Posterior vena cava (tissue), 2 donors: ENCODE measurements around the gene CMIP. TPM values are rescaled to one million over a fixed set of nuclear protein-coding genes. Genes with fewer than 3 reads are reported as not detected.

Source experiments
- DNase-seq: peaks from one replicate; pipeline ENCODE4 v3.0.0-alpha.2; 2020; ENCODE audit warnings: low spot score
- intact Hi-C, 2 donors: fragments of 100-400 bp; cut with DNase I; formaldehyde crosslinking; loops; one replicate each; pipeline versions ENCODE4 v1.14.1 to v1.14.2; 2022 to 2023
- total RNA-seq, 2 donors: library from RNA; stranded (reverse); fragmentation: NEBNext Ultra II Directional; extraction: Animal tissue kit (Norgen Biotek cat#: 25700); gene quantifications; one replicate each; pipeline ENCODE4 v1.2.1, GENCODE V29; 2021
- donor health status: DM: yes; HTN: yes; CAD: no.
- donor health status: DM: yes; HTN: yes; CAD: no.

The CMIP gene
- total RNA-seq, 2 donors from 2014 or later: 38.2 to 45.2 TPM

- no peak for DNase-seq
- intact Hi-C loops: no loop called here
Measured at GRCh38 chr16:81456523-81457325, 12.1 kb downstream of the CMIP start.

GRCh38 chr16:81457326-81458133, 12.9 kb downstream of the CMIP start:
- intact Hi-C loops: no loop called here
- no peak for DNase-seq

DNA sequence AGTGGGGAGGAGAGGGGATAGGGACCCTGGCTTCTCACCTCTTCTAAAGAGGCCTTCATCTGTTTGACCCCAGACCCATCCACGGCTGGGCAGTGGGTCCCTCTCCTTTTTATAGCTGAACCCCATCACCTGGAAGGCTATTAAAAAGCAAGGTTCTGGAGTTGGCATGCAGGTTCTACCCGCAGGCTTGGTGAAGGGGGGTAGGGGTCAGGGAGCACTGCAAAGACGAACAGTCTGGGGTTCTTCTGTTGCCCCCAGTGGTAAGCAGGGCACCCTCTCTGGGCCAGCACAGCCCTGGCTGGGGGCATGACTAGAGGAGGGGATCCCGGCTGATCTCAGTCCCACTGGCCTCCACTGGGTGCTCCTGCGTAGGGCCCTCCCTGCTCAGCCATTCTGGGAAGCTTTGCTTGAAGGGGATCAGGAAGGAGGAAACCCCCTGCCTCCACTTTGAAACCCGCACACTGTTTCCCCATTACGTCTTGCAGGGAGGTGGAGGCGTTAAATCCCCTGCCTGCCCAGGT, 13.6 kb downstream of the CMIP start:
- intact Hi-C loops: no loop called here
- DNase-seq: no peak

DNA sequence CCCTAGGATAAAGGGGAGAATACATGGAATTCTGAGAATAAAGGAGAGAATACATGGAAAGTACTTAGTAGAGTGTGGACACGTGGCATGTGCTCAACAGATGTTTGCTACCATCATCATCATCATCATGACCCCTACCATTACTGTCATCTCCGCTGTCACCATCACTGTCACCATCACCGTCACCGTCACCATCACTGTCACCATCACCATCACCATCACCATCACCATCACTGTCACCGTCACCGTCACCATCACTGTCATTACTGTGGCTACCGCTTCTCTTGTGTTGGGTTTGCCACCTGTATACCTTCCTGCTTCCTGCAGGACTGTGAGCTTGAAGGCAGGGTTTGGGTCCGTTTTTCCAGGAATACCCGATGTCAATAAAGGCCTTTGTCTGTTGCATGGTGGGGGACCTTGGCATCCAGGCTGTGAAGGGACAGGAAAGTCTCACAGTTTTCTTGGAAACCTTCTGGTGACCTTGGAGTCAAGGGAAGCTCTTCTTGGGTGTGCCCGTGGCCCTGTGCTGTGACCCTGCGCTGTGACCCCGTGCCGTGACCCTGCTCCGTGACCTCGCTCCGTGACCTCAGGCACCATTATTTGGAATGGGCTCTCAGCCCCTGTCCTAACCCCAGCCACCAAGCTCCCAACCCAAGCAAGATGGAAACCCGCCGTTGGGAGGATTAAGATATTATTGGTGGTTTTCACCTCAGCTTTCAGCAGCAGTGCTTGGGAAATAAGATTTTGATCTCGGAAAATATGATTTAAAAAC, 14.4 kb downstream of the CMIP start:
- intact Hi-C loops: no loop called here
- peak; percentile 66 for DNase-seq

DNA sequence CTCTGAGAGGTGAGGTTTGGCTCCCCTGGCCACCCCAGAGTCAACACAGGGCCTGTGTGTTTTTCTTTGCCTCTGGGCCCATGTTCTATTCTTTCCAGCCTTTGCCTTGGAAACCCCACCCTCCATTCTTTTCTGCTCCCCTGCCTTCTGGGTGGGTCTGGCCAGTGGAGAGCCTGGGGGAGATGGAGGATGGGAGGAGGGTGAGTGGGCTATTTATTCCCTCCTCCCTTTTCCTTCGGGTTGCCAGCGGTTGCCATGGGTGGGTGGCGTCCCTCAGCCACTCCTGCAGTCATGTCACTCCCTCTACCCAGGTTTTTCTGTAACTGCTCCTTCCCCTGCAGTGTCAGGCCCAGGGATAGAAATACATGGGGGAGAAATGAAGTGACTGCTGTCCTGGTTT, 15.5 kb downstream of the CMIP start:
- no peak for DNase-seq
- intact Hi-C loops: no loop called here

DNA sequence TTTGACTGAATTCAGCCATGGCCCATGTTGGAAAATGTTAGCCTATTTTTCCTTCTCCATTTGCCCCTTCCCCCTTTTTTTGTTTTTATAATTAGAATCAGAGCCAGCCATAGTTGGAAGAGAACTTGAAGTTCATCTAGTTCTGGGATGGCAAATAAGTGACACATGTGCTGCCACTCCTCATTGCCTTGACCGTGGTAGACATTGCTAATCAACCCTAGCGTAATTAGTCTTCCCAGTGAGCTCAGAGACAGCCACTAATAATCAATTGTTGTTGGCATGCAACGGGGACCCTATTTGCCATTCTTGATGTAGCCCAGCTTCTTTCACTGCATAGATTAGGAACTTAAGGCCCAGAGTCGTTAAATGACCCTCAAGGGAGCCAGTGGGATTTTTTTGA, 16.6 kb downstream of the CMIP start:
- no peak for DNase-seq
- intact Hi-C loops: no loop called here

GRCh38 chr16:81461766-81462165, 17.2 kb downstream of the CMIP start:
- intact Hi-C loops: no loop called here
- DNase-seq: peak; percentile 73

GRCh38 chr16:81462683-81463082, 18.1 kb downstream of the CMIP start:
- intact Hi-C loops: no loop called here
- DNase-seq: no peak

- intact Hi-C loops: no loop called here
- DNase-seq: no peak
Measured at GRCh38 chr16:81463296-81463890, 18.8 kb downstream of the CMIP start.

- intact Hi-C loops: no loop called here
- no peak for DNase-seq
Measured at GRCh38 chr16:81464279-81464678, 19.7 kb downstream of the CMIP start.

- peak; percentile 69 for DNase-seq
- intact Hi-C loops: no loop called here
Measured at GRCh38 chr16:81465375-81465943, 20.9 kb downstream of the CMIP start.

DNA sequence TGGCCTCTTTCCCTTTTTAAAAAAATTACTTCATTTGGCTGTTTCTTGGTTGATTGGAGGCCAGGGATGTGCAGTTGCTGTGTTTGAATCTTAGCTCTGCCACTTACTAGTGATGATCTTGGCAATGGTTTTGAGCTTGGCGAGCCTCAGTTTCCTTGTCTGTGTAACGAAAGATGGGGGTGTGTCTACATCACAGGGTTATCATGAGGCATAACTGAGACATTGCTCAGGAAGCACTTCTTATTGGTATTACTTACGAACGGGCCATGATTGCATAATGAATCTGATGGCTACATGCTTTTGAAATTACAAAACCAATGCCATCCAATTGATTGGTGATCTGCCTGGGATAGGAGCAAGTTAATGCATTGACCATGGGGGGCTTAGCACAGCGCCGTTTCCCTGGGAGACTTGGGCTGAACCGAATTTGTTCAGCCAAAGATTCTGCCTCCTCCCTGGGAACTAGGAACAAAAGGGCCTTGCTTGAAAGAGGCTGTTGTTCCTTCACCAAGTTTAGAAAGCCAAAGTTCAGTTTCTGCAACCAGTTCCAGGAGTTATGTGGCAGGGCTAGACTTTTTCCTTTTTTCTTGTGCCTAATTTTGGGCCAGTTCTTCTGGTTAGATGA, 21.9 kb downstream of the CMIP start:
- DNase-seq: no peak
- intact Hi-C loops: no loop called here

- no peak for DNase-seq
Measured at GRCh38 chr16:81467072-81467471, 22.5 kb downstream of the CMIP start.

DNA sequence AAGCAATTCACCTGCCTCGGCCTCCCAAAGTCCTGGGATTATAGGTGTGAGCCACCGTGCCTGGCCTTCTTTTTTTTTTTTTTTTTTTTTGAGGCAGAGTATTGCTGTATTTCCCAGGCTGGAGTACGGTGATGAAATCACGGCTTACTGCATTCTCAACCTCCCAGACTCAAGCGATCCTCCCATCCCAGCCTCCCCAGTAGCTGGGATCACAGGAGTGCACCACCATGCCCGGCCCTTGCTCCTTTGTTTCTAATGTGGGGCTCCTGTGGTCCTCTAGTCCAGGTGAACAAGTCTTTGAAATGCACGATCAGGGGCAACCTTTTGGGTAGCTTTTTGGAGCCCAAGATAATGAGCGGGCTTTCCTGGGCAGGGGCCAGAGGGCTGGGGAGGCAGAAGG, 23.2 kb downstream of the CMIP start:
- no peak for DNase-seq
- intact Hi-C loops: no loop called here

More at GRCh38 chr16:81467072-81467471, 22.5 kb downstream of the CMIP start:
- intact Hi-C loops: no loop called here

DNA sequence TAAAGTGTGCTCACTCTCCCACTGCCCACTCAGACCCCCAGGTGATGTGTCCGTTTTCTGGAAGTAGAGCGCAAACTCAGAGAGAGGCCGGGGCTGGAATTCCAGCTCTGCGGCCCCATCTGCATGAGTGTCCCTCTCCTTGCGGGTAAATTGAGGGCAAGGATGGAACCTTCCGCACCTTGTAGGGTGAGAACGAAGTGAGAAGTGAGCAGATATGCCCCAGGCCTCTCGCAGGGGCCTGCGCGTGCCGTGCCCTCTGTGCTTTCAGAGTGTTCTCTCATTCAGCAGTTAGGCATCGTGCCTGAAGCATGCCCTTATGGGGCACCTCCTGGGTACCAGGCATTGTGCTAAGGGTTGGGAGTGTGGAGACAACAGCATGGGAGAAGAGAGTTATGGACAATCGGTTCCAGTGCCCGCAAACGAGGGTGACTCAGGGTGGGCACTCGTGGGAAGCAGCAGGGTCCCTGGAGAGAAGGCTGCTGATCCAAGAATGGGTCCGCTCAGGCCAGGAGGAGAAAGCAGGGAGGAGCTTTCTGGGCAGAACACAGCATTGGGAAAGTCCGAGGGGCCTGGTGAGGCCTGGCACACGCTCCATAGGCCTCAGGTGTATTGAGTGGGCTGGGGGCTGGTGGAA, 23.8 kb downstream of the CMIP start:
- DNase-seq: no peak

DNA sequence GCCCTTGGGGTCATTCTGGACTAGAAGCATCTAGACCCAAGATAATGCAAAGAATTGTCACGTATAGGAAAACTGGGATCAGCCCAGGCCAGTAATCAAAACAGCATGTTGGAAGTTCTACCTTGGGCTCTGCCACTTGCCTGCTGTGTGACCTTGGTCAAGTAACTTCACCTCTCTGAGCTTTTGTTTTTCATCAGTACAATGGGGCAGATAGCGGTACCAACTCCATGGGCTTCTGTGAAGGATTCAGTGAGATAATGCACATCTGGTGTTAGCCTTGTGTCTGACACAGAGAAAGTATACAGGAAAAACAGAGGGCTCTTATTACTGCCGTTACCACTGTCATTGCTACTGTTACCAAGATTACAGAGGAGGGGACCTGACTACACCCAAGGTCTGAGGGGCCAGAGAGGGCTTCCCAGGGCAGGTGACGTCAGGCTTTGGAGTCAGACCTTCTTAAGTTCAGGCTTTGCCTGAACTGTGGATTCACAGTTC, 24.6 kb downstream of the CMIP start:
- intact Hi-C loops: no loop called here

More for the DNA sequence above, 23.8 kb downstream of the CMIP start:
- intact Hi-C loops: no loop called here

DNA sequence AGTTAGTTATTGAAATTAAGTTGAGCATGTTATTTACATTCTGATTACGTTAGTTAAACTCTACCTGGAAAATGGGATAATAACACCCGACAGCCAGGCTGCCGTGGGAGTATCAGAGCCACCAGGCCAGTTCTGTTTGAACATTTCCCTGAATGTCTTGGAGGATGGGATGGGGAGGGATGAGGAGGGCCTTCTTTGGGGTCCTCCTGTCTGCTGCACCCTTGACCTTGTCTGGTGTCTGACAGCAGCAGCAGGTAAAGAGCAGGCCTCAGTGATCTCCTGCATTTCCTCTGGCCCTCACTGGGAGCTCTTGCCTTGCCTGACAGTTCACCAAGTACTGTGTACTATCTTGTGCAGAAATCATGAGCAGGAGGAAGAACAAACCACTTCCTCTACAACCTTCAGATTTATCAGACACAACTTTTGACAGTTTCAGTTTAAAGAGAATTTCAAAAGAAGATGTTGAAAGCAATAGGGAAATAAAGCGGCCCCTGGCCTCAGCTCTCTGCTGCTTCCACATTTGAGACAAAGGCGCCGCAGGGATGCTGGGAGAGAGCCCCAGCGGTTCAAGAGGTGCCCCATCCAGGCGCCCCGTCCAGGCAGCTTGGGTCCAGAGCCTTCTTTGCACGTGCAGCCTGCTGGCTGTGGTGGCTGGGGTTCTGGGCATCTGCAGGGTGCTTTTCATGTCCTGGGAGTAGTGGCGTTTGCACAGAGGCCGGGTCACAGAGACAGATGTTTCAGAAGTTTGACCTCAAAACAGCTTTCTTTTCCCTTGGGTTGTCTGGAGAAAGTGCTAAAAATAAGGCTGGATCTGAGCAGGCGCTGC, 25.3 kb downstream of the CMIP start:
- intact Hi-C loops: no loop called here
- peak; percentile 86 for DNase-seq

More for the DNA sequence above, 24.6 kb downstream of the CMIP start:
- DNase-seq: no peak
